Uterus (tissue), 2 donors: ENCODE data around the gene RRBP1.
A peak's percentile ranks its signal among the peaks of the same experiment; 100 is the strongest.

Source experiments
- POLR2A ChIP-seq, 2 donors: fragments of 450-650 bp; IDR thresholded peaks; one replicate each; pipeline ENCODE4 v1.6.1; 2016; ENCODE audit warnings: antibody characterized with exemption in 2 of 2, mild to moderate bottlenecking in 1 of 2, moderate library complexity in 1 of 2
- TF ChIP-seq, protein P1 (sequence below), 4 experiments: fragments of 200-600 bp in 2 of 4; fragments of 450-650 bp in 2 of 4; sonication (generic) in 2 of 4; IDR thresholded peaks; one replicate each; pipeline ENCODE4 v1.5.1; 2016 to 2019; ENCODE audit warnings: antibody characterized with exemption in 4 of 4, mild to moderate bottlenecking in 2 of 4, moderate library complexity in 1 of 4

DNA sequence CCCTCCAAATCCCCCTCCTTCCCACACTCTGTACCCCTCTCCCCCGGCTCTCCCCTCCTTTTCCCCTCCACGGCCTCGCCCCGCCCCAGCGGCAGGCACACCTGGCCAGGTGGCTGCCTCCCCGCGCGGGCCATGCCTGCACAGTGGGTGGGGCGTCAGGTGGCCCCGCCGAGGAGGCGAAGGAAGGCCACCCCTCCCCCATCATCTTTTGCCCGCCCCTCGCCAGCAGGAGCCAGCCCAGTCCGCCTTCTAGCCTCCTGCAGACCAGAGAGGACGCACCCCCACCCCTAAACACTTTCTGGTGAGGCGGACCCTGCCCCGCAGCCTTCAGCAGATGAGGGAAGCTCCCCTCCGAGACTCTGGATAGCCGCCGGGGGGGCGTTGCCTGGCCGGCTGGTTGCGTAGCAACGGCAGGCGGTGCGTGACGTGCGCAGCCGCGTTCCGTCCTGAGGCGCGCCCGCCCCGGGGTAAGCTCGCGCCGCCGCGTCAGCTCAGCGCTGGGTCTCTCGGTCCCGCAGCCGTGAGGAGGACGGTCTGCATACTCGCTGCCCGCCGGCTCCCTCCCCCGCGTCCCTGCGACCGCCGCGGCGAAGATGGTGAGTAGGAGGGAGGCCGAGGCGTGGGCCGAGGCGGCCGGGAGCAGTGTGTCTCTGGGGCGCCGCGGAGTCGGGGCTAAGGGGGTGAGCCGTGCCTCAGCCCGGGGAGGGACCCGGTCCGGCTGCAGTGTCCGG, 112.3 kb downstream of the RRBP1 start, which contains the start of gene DSTN:
- TF ChIP-seq, protein P1, sequence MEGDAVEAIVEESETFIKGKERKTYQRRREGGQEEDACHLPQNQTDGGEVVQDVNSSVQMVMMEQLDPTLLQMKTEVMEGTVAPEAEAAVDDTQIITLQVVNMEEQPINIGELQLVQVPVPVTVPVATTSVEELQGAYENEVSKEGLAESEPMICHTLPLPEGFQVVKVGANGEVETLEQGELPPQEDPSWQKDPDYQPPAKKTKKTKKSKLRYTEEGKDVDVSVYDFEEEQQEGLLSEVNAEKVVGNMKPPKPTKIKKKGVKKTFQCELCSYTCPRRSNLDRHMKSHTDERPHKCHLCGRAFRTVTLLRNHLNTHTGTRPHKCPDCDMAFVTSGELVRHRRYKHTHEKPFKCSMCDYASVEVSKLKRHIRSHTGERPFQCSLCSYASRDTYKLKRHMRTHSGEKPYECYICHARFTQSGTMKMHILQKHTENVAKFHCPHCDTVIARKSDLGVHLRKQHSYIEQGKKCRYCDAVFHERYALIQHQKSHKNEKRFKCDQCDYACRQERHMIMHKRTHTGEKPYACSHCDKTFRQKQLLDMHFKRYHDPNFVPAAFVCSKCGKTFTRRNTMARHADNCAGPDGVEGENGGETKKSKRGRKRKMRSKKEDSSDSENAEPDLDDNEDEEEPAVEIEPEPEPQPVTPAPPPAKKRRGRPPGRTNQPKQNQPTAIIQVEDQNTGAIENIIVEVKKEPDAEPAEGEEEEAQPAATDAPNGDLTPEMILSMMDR (IDR thresholded peaks at IDR 0.05): no peak
- peak; percentile 98 to 100 for TF ChIP-seq POLR2A (IDR thresholded peaks at IDR 0.05)
